GF-D8 (cell line): Measurements from ENCODE around the gene NCKAP5.
"Not testable (repeated sequence)": the region's sequence is repeated elsewhere in the genome, so short reads cannot be mapped to it uniquely, and the experiment has no call there.

ENCODE experiments used
- DNase-seq: peaks from one replicate; lab custom pipeline; 2025; lab: John Stamatoyannopoulos, UW

The NCKAP5 gene

GRCh38 chr2:133522204-133522603, 46.1 kb downstream of the NCKAP5 start:
- DNase-seq = no peak

GRCh38 chr2:133521146-133521745, 47.0 kb downstream of the NCKAP5 start:
- no peak for DNase-seq

- not testable (repeated sequence) for DNase-seq
Measured at GRCh38 chr2:133519677-133520076, 48.6 kb downstream of the NCKAP5 start.

GRCh38 chr2:133518700-133519344, 49.4 kb downstream of the NCKAP5 start:
- DNase-seq = no peak

- no peak for DNase-seq
Measured at GRCh38 chr2:133517876-133518275, 50.4 kb downstream of the NCKAP5 start.

- no peak for DNase-seq
Measured at GRCh38 chr2:133516405-133517026, 51.7 kb downstream of the NCKAP5 start.

GRCh38 chr2:133515271-133515670, 53.0 kb downstream of the NCKAP5 start:
- no peak for DNase-seq

- DNase-seq = no peak
Measured at GRCh38 chr2:133513893-133514292, 54.4 kb downstream of the NCKAP5 start.

GRCh38 chr2:133512121-133512520, 56.1 kb downstream of the NCKAP5 start:
- DNase-seq = no peak

GRCh38 chr2:133511679-133512078, 56.6 kb downstream of the NCKAP5 start:
- DNase-seq = no peak

GRCh38 chr2:133509777-133510176, 58.5 kb downstream of the NCKAP5 start:
- no peak for DNase-seq

- DNase-seq = no peak
Measured at GRCh38 chr2:133508546-133509165, 59.6 kb downstream of the NCKAP5 start.

GRCh38 chr2:133506996-133507395, 61.3 kb downstream of the NCKAP5 start:
- no peak for DNase-seq

GRCh38 chr2:133504566-133505505, 63.4 kb downstream of the NCKAP5 start:
- DNase-seq = no peak

- DNase-seq = no peak
Measured at GRCh38 chr2:133503927-133504326, 64.3 kb downstream of the NCKAP5 start.

GRCh38 chr2:133503323-133503722, 64.9 kb downstream of the NCKAP5 start:
- no peak for DNase-seq

- no peak for DNase-seq
Measured at GRCh38 chr2:133502678-133503077, 65.6 kb downstream of the NCKAP5 start.

GRCh38 chr2:133500917-133501316, 67.3 kb downstream of the NCKAP5 start:
- no peak for DNase-seq

GRCh38 chr2:133498662-133499585, 69.3 kb downstream of the NCKAP5 start:
- DNase-seq = no peak

- DNase-seq = no peak
Measured at GRCh38 chr2:133497951-133498565, 70.2 kb downstream of the NCKAP5 start.
